IMR-90 (cell line): ENCODE data around the gene MFN2. TPM values are rescaled to one million over a fixed set of nuclear protein-coding genes. Genes with fewer than 3 reads are reported as not detected.

ENCODE experiments used
- ATAC-seq: fragments of 200-7000 bp; cut with Tn5 transposase; 2 replicates; pipeline ENCODE4 v1.9.1; 2020; ENCODE audit warnings: low read depth, mild to moderate bottlenecking, moderate library complexity
- BruUV-seq: library from RNA; stranded (reverse); fragments of 400-500 nt; replicated peaks from 2 replicates; lab custom pipeline; 2021; lab: Mats Ljungman, UMichigan
- CTCF ChIA-PET: fragments of 300-600 bp; formaldehyde crosslinking; extraction: SDS; loops from one replicate; lab custom pipeline; 2021; ENCODE audit warnings: antibody characterized with exemption; lab: Yijun Ruan, JAX
- POLR2A ChIA-PET: fragments of 300-600 bp; sonication (Branson Sonifier 250); formaldehyde crosslinking; loops from one replicate; lab custom pipeline; 2022; ENCODE audit warnings: antibody characterized with exemption; ENCODE audit not compliant: unreplicated experiment; lab: Charles Lee
- DNase-seq: peaks from one replicate; pipeline ENCODE4 v3.0.0; 2013
- H2AFZ ChIP-seq: replicated peaks from 2 replicates; pipeline ENCODE3; 2013; ENCODE audit warnings: low read length, mild to moderate bottlenecking; ENCODE audit not compliant: poor library complexity
- H2AK5ac ChIP-seq: 2 replicates; pipeline ENCODE4 v1.6.1; 2013; ENCODE audit warnings: low read depth, low read length, inconsistent platforms
- H2AK9ac ChIP-seq: replicated peaks from 2 replicates; pipeline ENCODE3; 2013; ENCODE audit warnings: mild to moderate bottlenecking, low read depth, low read length, moderate library complexity; ENCODE audit not compliant: poor library complexity
- H2BK120ac ChIP-seq: 2 replicates; pipeline ENCODE4 v1.6.1; 2013; ENCODE audit warnings: low read depth, low read length, inconsistent platforms
- H2BK15ac ChIP-seq: 3 replicates; pipeline ENCODE4 v1.6.1; 2013; ENCODE audit warnings: low read depth, low read length, inconsistent platforms
- H2BK20ac ChIP-seq: 2 replicates; pipeline ENCODE4 v1.6.1; 2013; ENCODE audit warnings: low read depth, mild to moderate bottlenecking, inconsistent platforms, low read length, moderate library complexity
- H2BK5ac ChIP-seq: 2 replicates; pipeline ENCODE4 v1.6.1; 2013; ENCODE audit warnings: mild to moderate bottlenecking, low read depth, low read length, inconsistent platforms; ENCODE audit not compliant: poor library complexity, severe bottlenecking
- H3K14ac ChIP-seq: replicated peaks from 2 replicates; pipeline ENCODE4 v1.6.1; 2013; ENCODE audit warnings: low read depth, low read length, inconsistent platforms
- H3K18ac ChIP-seq: 2 replicates; pipeline ENCODE4 v1.6.1; 2013; ENCODE audit warnings: low read depth, low read length, control low read depth
- H3K23ac ChIP-seq: 2 replicates; pipeline ENCODE4 v1.6.1; 2013; ENCODE audit warnings: low read depth, low read length, inconsistent platforms
- H3K27ac ChIP-seq: 2 replicates; pipeline ENCODE4 v1.5.1; 2013; ENCODE audit warnings: mild to moderate bottlenecking, control low read depth, low read length; ENCODE audit not compliant: insufficient read depth
- H3K27me3 ChIP-seq: 2 replicates; pipeline ENCODE4 v1.6.1; 2013; ENCODE audit warnings: low read length; ENCODE audit not compliant: control insufficient read depth, insufficient read depth
- H3K36me3 ChIP-seq: 2 replicates; pipeline ENCODE4 v1.6.1; 2013; ENCODE audit warnings: low read length, mixed read lengths; ENCODE audit not compliant: control insufficient read depth, insufficient read depth
- H3K4ac ChIP-seq: 2 replicates; pipeline ENCODE4 v1.6.1; 2013; ENCODE audit warnings: low read depth, low read length, inconsistent platforms
- H3K4me1 ChIP-seq: 2 replicates; pipeline ENCODE4 v1.6.1; 2013; ENCODE audit warnings: low read length, mixed read lengths; ENCODE audit not compliant: control insufficient read depth, insufficient read depth
- H3K4me2 ChIP-seq: 2 replicates; pipeline ENCODE4 v1.6.1; 2013; ENCODE audit warnings: low read depth, mild to moderate bottlenecking, control low read depth, low read length, moderate library complexity
- H3K4me3 ChIP-seq: 2 replicates; pipeline ENCODE4 v1.5.1; 2013; ENCODE audit warnings: low read depth, mild to moderate bottlenecking, control low read depth, low read length, moderate library complexity; ENCODE audit not compliant: insufficient read depth
- H3K56ac ChIP-seq: 2 replicates; pipeline ENCODE4 v1.6.1; 2013; ENCODE audit warnings: low read length, inconsistent platforms; ENCODE audit not compliant: insufficient read depth; ENCODE audit errors: extremely low read depth
- H3K79me1 ChIP-seq, 2 experiments: 2 replicates each; pipeline ENCODE4 v1.6.1; 2013; ENCODE audit warnings: low read length in 2 of 2, inconsistent platforms in 1 of 2, low read depth in 1 of 2
- H3K9ac ChIP-seq: 2 replicates; pipeline ENCODE4 v1.6.1; 2013; ENCODE audit warnings: low read depth, low read length, control low read depth
- H3K9me1 ChIP-seq: 2 replicates; pipeline ENCODE4 v1.6.1; 2013; ENCODE audit warnings: low read length, inconsistent platforms; ENCODE audit not compliant: insufficient read depth
- H3K9me3 ChIP-seq: 2 replicates; pipeline ENCODE4 v1.6.1; 2013; ENCODE audit warnings: low read length; ENCODE audit not compliant: control insufficient read depth, insufficient read depth
- H4K20me1 ChIP-seq: 2 replicates; pipeline ENCODE4 v1.6.1; 2013; ENCODE audit warnings: low read length, inconsistent platforms; ENCODE audit not compliant: insufficient read depth
- H4K5ac ChIP-seq: 2 replicates; pipeline ENCODE4 v1.6.1; 2013; ENCODE audit warnings: mild to moderate bottlenecking, low read depth, low read length, control low read depth
- H4K8ac ChIP-seq, 2 experiments: 2 replicates each; pipeline ENCODE4 v1.6.1; 2013; ENCODE audit warnings: low read depth in 2 of 2, low read length in 2 of 2, control low read depth in 1 of 2, inconsistent platforms in 1 of 2
- H4K91ac ChIP-seq: 2 replicates; pipeline ENCODE4 v1.6.1; 2013; ENCODE audit warnings: low read depth, low read length, inconsistent platforms; ENCODE audit not compliant: insufficient read depth
- CHD1 ChIP-seq: IDR thresholded peaks from 2 replicates; pipeline ENCODE4 v1.6.1; 2012; ENCODE audit warnings: low read depth, low read length, improper control_type of control experiment
- ELK1 ChIP-seq: fragments of 150-350 bp; IDR thresholded peaks from 2 replicates; pipeline ENCODE4 v1.6.1; 2016; ENCODE audit warnings: low read depth, mild to moderate bottlenecking, low read length, moderate library complexity, borderline replicate concordance
- FOS ChIP-seq: fragments of 150-350 bp; IDR thresholded peaks from 2 replicates; pipeline ENCODE4 v1.6.1; 2016; ENCODE audit warnings: low read depth, low read length
- MAZ ChIP-seq: IDR thresholded peaks from 2 replicates; pipeline ENCODE4 v1.6.1; 2012; ENCODE audit warnings: low read depth, mild to moderate bottlenecking, low read length, improper control_type of control experiment, moderate library complexity, borderline replicate concordance
- NFE2L2 ChIP-seq: fragments of 150-350 bp; IDR thresholded peaks from 2 replicates; pipeline ENCODE4 v1.6.1; 2016; ENCODE audit warnings: low read depth, mild to moderate bottlenecking, low read length
- RAD21 ChIP-seq: IDR thresholded peaks from 2 replicates; pipeline ENCODE4 v1.6.1; 2012; ENCODE audit warnings: low read length, improper control_type of control experiment
- SMC3 ChIP-seq: fragments of 150-350 bp; IDR thresholded peaks from 2 replicates; pipeline ENCODE4 v1.6.1; 2016; ENCODE audit warnings: low read depth, mild to moderate bottlenecking, antibody characterized with exemption, low read length, moderate library complexity
- WGBS, 2 experiments: methylation state at CpG; one replicate each; pipeline versions ENCODE4 v1.1.5 to v1.1.7; 2013; ENCODE audit warnings: missing lambda C conversion rate in 2 of 2; ENCODE audit not compliant: insufficient read length in 1 of 2; ENCODE audit errors: extremely low coverage in 2 of 2; 5-methylcytosine and 5-hydroxymethylcytosine counted together
- dilution Hi-C: fragments of 300-500 bp; cut with HindIII; formaldehyde crosslinking; loops from one replicate; pipeline ENCODE4 v1.14.3; 2018; ENCODE audit warnings: low sequenced_read_pairs; ENCODE audit not compliant: unreplicated experiment
- in situ Hi-C: fragments of 300-500 bp; cut with MboI; formaldehyde crosslinking; loops from 3 replicates; pipeline ENCODE4 v1.14.3; 2019; ENCODE audit warnings: low sequenced_read_pairs, inconsistent platforms, mixed read lengths
- intact Hi-C: fragments of 100-400 bp; cut with micrococcal nuclease; formaldehyde crosslinking; loops from 2 replicates; pipeline ENCODE4 v1.10.0; 2022
- polyA plus RNA-seq, 3 experiments: library from polyadenylated mRNA; depleted of rRNA; stranded (reverse); fragments of >200 nt; gene quantifications; 2 replicates each; pipeline ENCODE4 v1.2.3, GENCODE V29; 2012; ENCODE audit warnings: low replicate concordance in 1 of 3
- total RNA-seq: library from RNA; depleted of rRNA; stranded (reverse); fragments of >200 nt; gene quantifications from 2 replicates; pipeline ENCODE4 v1.2.3, GENCODE V29; 2012
- TF ChIP-seq, protein P1 (sequence below): conservative IDR thresholded peaks from 2 replicates; pipeline ENCODE4 v1.5.1; 2012; ENCODE audit warnings: mild to moderate bottlenecking, low read depth, low read length, improper control_type of control experiment

MFN2 gene
- total and polyA plus RNA-seq, 2 of the 4 experiments (the other 2 are of a cell fraction): 52.8 to 84.2 TPM

GRCh38 chr1:12047120-12047876, 67.1 kb downstream of the MFN2 start:
- no peak overlapping the region for H4K8ac ChIP-seq
- H3K4me3 ChIP-seq: no peak overlapping the region
- no peak overlapping the region for H2BK5ac ChIP-seq
- in situ Hi-C loops (no loop called here), intact Hi-C loops (no loop called here), dilution Hi-C loops (no loop called here)
- H3K79me1 ChIP-seq: no peaks in the 10 kb centered on the region
- H3K9ac ChIP-seq: no peak overlapping the region
- H3K27ac ChIP-seq: no peak overlapping the region
- no peaks in the 10 kb centered on the region for H4K20me1 ChIP-seq
- H2AFZ ChIP-seq: peak overlapping the region; percentile 48
- H2BK15ac ChIP-seq: no peak overlapping the region
- no peak overlapping the region for H3K56ac ChIP-seq
- H3K9me1 ChIP-seq: peaks cover 5% of the 10 kb centered on the region; the same call in 1 of the 2 replicates
- no peak overlapping the region for H3K18ac ChIP-seq
- no peak overlapping the region for H4K5ac ChIP-seq
- H3K4me1 ChIP-seq: peaks cover 4% of the 10 kb centered on the region; the same call in 1 of the 2 replicates
- peak; percentile 43 for DNase-seq
- peaks cover 24% of the 10 kb centered on the region for H3K27me3 ChIP-seq
- no peak overlapping the region for H2BK120ac ChIP-seq
- no peak for ATAC-seq
- no peak overlapping the region for H3K14ac ChIP-seq
- no peak overlapping the region for H2AK5ac ChIP-seq
- no peak overlapping the region for H2BK20ac ChIP-seq
- ChIA-PET CTCF (interaction anchor here (0.6 to 1.1 kb wide), 2 partner anchors 20 to 24 kb away, joined by 4 read pairs; no protein-coding TSS in a partner anchor), POLR2A (no interaction called here)
- no peak overlapping the region for H4K91ac ChIP-seq
- H2AK9ac ChIP-seq: no peak overlapping the region
- H3K4me2 ChIP-seq: no peak overlapping the region
- H3K9me3 ChIP-seq: no peaks in the 10 kb centered on the region
- no peak overlapping the region for H3K23ac ChIP-seq
- WGBS, 2 experiments: 69% methylated on average over 9 of the region's 18 CpGs; no CpG with 5 or more reads in 1 of the 2 experiments
- no peaks in the 10 kb centered on the region for H3K36me3 ChIP-seq
- TF ChIP-seq CHD1 (no peak), FOS (no peak), MAZ (no peak), NFE2L2 (no peak), SMC3 (no peak), RAD21 (no peak), ELK1 (no peak)
- TF ChIP-seq, protein P1, sequence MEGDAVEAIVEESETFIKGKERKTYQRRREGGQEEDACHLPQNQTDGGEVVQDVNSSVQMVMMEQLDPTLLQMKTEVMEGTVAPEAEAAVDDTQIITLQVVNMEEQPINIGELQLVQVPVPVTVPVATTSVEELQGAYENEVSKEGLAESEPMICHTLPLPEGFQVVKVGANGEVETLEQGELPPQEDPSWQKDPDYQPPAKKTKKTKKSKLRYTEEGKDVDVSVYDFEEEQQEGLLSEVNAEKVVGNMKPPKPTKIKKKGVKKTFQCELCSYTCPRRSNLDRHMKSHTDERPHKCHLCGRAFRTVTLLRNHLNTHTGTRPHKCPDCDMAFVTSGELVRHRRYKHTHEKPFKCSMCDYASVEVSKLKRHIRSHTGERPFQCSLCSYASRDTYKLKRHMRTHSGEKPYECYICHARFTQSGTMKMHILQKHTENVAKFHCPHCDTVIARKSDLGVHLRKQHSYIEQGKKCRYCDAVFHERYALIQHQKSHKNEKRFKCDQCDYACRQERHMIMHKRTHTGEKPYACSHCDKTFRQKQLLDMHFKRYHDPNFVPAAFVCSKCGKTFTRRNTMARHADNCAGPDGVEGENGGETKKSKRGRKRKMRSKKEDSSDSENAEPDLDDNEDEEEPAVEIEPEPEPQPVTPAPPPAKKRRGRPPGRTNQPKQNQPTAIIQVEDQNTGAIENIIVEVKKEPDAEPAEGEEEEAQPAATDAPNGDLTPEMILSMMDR: no peak
- BruUV-seq: no TSS peak
- no peak overlapping the region for H3K4ac ChIP-seq
